GM19452 (cell line): ENCODE data around the gene ORM1.
"Not testable (repeated sequence)": the region's sequence is repeated elsewhere in the genome, so short reads cannot be mapped to it uniquely, and the experiment has no call there.

Experiments used
- ATAC-seq: cut with Tn5 transposase; IDR thresholded peaks from one replicate; pipeline ENCODE4 v1.9.1; 2021; ENCODE audit not compliant: unreplicated experiment

ORM1 gene

GRCh38 chr9:114322160-114322818 is 609 bp upstream of the ORM1 start:
- ATAC-seq, result not testable (repeated sequence)

- ATAC-seq, result not testable (repeated sequence)
Measured at GRCh38 chr9:114323849-114324248, 951 bp downstream of the ORM1 start.

GRCh38 chr9:114324492-114324891 is 1.6 kb downstream of the ORM1 start:
- no peak for ATAC-seq

- not testable (repeated sequence) for ATAC-seq
Measured at GRCh38 chr9:114324965-114325364, 2.1 kb downstream of the ORM1 start.

- ATAC-seq, result not testable (repeated sequence)
Measured at GRCh38 chr9:114325684-114326254, 2.9 kb downstream of the ORM1 start.

GRCh38 chr9:114327749-114328148 is 4.9 kb downstream of the ORM1 start:
- ATAC-seq, result no peak

GRCh38 chr9:114328357-114328820 is 5.5 kb downstream of the ORM1 start:
- ATAC-seq, result not testable (repeated sequence)

GRCh38 chr9:114328937-114329624 is 6.2 kb downstream of the ORM1 start:
- ATAC-seq, result not testable (repeated sequence)

- ATAC-seq, result not testable (repeated sequence)
Measured at GRCh38 chr9:114329625-114330022, 6.7 kb downstream of the ORM1 start, which contains the start of gene ORM2. Gene ORM2 (plus strand): TSS chr9:114329869. CDS start chr9:114329905, 36 bp downstream.

- ATAC-seq, result no peak
Measured at GRCh38 chr9:114330636-114331035, 7.7 kb downstream of the ORM1 start.

- ATAC-seq, result not testable (repeated sequence)
Measured at GRCh38 chr9:114331229-114332195, 8.6 kb downstream of the ORM1 start.

GRCh38 chr9:114332474-114333040 is 9.7 kb downstream of the ORM1 start:
- ATAC-seq, result not testable (repeated sequence)

GRCh38 chr9:114333718-114334117 is 10.8 kb downstream of the ORM1 start:
- not testable (repeated sequence) for ATAC-seq

GRCh38 chr9:114334490-114334889 is 11.6 kb downstream of the ORM1 start:
- ATAC-seq, result no peak

- ATAC-seq, result no peak
Measured at GRCh38 chr9:114335745-114336144, 12.8 kb downstream of the ORM1 start.

- ATAC-seq, result no peak
Measured at GRCh38 chr9:114336157-114336556, 13.3 kb downstream of the ORM1 start.

- ATAC-seq, result no peak
Measured at GRCh38 chr9:114336699-114337395, 13.9 kb downstream of the ORM1 start.

GRCh38 chr9:114338187-114338586 is 15.3 kb downstream of the ORM1 start:
- ATAC-seq, result no peak

GRCh38 chr9:114339130-114339908 is 16.4 kb downstream of the ORM1 start:
- peak; percentile 74 for ATAC-seq
